Tibial nerve (tissue), 4 donors: Measurements from ENCODE around the gene LGI4. TPM values are rescaled to one million over a fixed set of nuclear protein-coding genes. Genes with fewer than 3 reads are reported as not detected.

Source experiments
- DNase-seq, 2 donors: peaks; one replicate each; pipeline ENCODE4 v3.0.0-alpha.2; 2019; ENCODE audit warnings: low spot score in 2 of 2
- H3K27ac ChIP-seq, 4 donors: fragments of 200-600 bp; sonication (generic) in 3 of 4; one replicate each; pipeline ENCODE4 v1.5.1; 2017 to 2019; ENCODE audit warnings: mild to moderate bottlenecking in 1 of 4
- H3K27me3 ChIP-seq, 2 donors: fragments of 200-600 bp; sonication (generic) in 1 of 2; one replicate each; pipeline versions ENCODE4 v1.5.1 to v1.6.0; 2017 to 2019
- H3K36me3 ChIP-seq, 3 donors: fragments of 200-600 bp; sonication (generic); one replicate each; pipeline ENCODE4 v1.5.1; 2018 to 2019
- H3K4me1 ChIP-seq, 4 donors: fragments of 200-600 bp; sonication (generic) in 3 of 4; one replicate each; pipeline ENCODE4 v1.5.1; 2017 to 2019
- H3K4me3 ChIP-seq, 4 donors: fragments of 200-600 bp; sonication (generic) in 3 of 4; one replicate each; pipeline ENCODE4 v1.5.1; 2017 to 2019; ENCODE audit warnings: mild to moderate bottlenecking in 1 of 4, moderate library complexity in 1 of 4
- H3K9me3 ChIP-seq, 4 donors: fragments of 200-600 bp; sonication (generic) in 3 of 4; one replicate each; pipeline ENCODE4 v1.5.1; 2017 to 2019
- EP300 ChIP-seq, 2 donors: sonication (generic); formaldehyde crosslinking; IDR thresholded peaks; one replicate each; pipeline ENCODE4 v1.6.1; 2017; ENCODE audit warnings: antibody characterized with exemption in 2 of 2, mild to moderate bottlenecking in 1 of 2
- POLR2A ChIP-seq, 2 donors: fragments of 450-650 bp; IDR thresholded peaks; one replicate each; pipeline ENCODE4 v1.6.1; 2017; ENCODE audit warnings: antibody characterized with exemption in 2 of 2, mild to moderate bottlenecking in 2 of 2, moderate library complexity in 2 of 2
- WGBS, 2 donors: methylation state at CpG; one replicate each; pipeline ENCODE4 v1.1.5; 2018; 5-methylcytosine and 5-hydroxymethylcytosine counted together
- total RNA-seq, 4 donors: library from RNA; depleted of rRNA; stranded (reverse); fragments of >200 nt; gene quantifications; one replicate each; pipeline ENCODE4 v1.1.0, GENCODE V29; 2016
- TF ChIP-seq, protein P1 (sequence below), 5 experiments: fragments of 200-600 bp in 3 of 5; fragments of 450-650 bp in 2 of 5; sonication (generic) in 3 of 5; IDR thresholded peaks; one replicate each; pipeline ENCODE4 v1.5.1; 2016 to 2019; ENCODE audit warnings: antibody characterized with exemption in 5 of 5, mild to moderate bottlenecking in 3 of 5, moderate library complexity in 2 of 5

LGI4 gene
- total RNA-seq, 4 donors from 2014 or later: 207 to 323 (median 302) TPM

DNA sequence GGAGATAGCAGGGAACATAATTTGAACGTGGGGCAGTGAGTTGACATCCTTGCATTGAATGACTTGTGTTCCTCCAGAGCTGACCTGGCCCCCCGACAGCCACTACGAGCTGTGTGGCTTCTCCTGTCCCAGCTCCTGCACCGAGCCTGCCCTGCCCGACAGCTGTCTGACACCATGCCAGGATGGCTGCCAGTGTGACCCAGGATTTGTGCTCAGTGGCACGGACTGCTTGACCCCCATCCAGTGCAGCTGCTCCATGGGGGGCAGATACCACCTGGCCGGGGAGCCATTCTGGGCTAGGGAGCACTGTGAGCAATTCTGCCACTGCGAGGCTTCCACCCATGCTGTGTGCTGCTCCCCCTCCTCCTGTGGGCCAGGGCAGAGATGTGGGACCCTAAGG, 48.4 kb downstream of the LGI4 start:
- Histone ChIP-seq H3K4me3 (no peak overlapping the region), H3K27ac (no peak overlapping the region), H3K36me3 (no peaks in the 10 kb centered on the region), H3K27me3 (peaks cover 0 to 8% of the 10 kb centered on the region in 2 donors), H3K9me3 (no peaks in the 10 kb centered on the region), H3K4me1 (peaks cover 0 to 21% (median 7%) of the 10 kb centered on the region in 4 donors)
- DNase-seq: no peak
- WGBS, 2 donors: 22 to 64% methylated on average over 1 to 6 of the region's 8 CpGs
- TF ChIP-seq, protein P1, sequence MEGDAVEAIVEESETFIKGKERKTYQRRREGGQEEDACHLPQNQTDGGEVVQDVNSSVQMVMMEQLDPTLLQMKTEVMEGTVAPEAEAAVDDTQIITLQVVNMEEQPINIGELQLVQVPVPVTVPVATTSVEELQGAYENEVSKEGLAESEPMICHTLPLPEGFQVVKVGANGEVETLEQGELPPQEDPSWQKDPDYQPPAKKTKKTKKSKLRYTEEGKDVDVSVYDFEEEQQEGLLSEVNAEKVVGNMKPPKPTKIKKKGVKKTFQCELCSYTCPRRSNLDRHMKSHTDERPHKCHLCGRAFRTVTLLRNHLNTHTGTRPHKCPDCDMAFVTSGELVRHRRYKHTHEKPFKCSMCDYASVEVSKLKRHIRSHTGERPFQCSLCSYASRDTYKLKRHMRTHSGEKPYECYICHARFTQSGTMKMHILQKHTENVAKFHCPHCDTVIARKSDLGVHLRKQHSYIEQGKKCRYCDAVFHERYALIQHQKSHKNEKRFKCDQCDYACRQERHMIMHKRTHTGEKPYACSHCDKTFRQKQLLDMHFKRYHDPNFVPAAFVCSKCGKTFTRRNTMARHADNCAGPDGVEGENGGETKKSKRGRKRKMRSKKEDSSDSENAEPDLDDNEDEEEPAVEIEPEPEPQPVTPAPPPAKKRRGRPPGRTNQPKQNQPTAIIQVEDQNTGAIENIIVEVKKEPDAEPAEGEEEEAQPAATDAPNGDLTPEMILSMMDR (IDR thresholded peaks at IDR 0.05): no peak
- TF ChIP-seq EP300 (IDR thresholded peaks at IDR 0.05): no peak
- TF ChIP-seq POLR2A (IDR thresholded peaks at IDR 0.05): no peak

DNA sequence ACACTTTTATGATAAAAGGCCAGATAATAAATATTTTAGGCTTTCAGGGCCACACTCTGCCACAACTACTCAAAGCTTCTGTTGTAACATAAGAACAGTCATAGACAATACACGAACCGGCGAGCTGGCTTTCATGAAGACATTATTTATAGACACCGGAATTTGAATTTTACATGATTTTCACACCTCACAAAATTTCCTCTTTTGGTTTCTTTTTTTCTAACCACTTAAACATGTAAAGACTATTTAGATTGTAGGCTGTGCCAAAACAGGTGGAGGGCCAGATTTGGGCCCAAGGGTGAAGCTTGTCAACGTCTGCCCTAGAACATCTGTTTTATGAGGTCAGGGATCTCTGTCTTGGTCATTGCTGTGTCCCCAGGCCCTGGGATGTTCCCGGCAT, 48.9 kb downstream of the LGI4 start:
- Histone ChIP-seq H3K9me3 (no peaks in the 10 kb centered on the region), H3K27ac (no peak overlapping the region), H3K27me3 (peaks cover 0 to 3% of the 10 kb centered on the region in 2 donors), H3K4me3 (no peak overlapping the region), H3K4me1 (peaks cover 0 to 16% (median 6%) of the 10 kb centered on the region in 4 donors), H3K36me3 (no peaks in the 10 kb centered on the region)
- WGBS, 2 donors: 52 to 65% methylated on average over 6 of the region's 6 CpGs
- no peak for DNase-seq
- TF ChIP-seq, protein P1 (IDR thresholded peaks at IDR 0.05): no peak
- TF ChIP-seq POLR2A (IDR thresholded peaks at IDR 0.05) (no peak), EP300 (IDR thresholded peaks at IDR 0.05) (no peak)

DNA sequence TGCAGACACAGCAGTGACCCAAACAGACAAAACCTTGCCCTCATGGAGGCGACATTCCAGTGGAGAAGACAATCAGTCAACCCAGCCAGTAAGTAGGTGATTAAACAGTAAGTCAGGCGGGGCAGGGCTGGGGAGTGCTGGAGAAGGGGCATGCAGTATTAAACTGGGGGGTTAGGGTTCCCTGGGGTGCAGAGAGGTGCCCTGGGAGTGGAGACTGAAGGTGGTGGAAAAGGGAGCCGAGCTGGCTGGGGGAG, 50.4 kb downstream of the LGI4 start:
- no peaks in the 10 kb centered on the region for H3K27me3 ChIP-seq
- H3K36me3 ChIP-seq: no peaks in the 10 kb centered on the region
- 82 to 89% methylated on average over 3 of the region's 3 CpGs for WGBS, 2 donors
- peaks cover 0 to 6% (median 0%) of the 10 kb centered on the region in 4 donors for H3K4me1 ChIP-seq
- peak overlapping the region in 1 of 4 donors; percentile 52 for H3K27ac ChIP-seq
- H3K9me3 ChIP-seq: no peaks in the 10 kb centered on the region
- no peak for DNase-seq
- TF ChIP-seq, protein P1 (IDR thresholded peaks at IDR 0.05): no peak
- TF ChIP-seq EP300 (IDR thresholded peaks at IDR 0.05) (no peak), POLR2A (IDR thresholded peaks at IDR 0.05) (no peak)
- H3K4me3 ChIP-seq: no peak overlapping the region

DNA sequence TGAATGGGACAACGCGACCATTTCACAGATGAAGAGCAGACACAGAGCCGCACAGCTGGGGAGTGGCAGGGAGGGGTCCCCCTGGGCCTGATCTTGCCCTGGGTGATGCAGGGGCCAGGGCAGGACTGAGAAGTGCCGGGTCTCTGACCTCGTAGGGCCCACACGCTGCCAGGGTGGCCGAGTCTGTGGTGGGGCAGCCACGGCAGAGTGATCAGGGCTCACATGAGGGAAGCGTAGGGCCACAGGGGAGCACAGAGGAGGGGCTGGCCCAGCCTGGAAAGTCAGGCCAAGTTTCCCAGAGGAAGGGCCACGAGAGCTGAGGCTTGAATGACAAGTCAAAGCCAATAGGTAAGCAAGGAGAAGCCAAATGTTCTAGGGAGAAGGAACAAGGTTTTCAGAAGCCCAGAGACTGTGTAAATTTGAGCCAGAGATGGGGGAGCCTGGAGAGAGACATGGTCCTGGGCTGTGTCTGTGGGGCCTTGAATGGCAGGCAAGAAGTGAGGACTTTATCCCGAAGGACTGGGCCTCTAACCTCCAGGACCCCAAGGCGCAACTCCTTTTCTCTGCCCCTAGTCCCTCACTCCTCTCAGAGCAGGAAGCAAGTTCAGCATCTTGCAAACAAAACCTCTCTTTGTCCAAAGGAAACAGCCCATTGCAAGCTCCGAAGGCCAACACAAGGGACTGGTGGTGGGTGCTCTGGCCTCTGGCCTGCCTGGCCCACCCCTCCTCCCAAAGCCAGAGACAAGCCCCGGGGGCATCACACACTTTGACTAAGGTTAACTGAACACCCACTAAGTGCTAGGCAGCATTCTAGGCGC, 51.0 kb downstream of the LGI4 start:
- Histone ChIP-seq H3K4me3 (no peak overlapping the region), H3K4me1 (peaks cover 0 to 6% (median 0%) of the 10 kb centered on the region in 4 donors), H3K36me3 (no peaks in the 10 kb centered on the region), H3K27me3 (no peaks in the 10 kb centered on the region), H3K9me3 (no peaks in the 10 kb centered on the region), H3K27ac (peak overlapping the region in 2 of 4 donors; percentile 20 to 52)
- no peak for TF ChIP-seq POLR2A (IDR thresholded peaks at IDR 0.05)
- no peak for TF ChIP-seq EP300 (IDR thresholded peaks at IDR 0.05)
- TF ChIP-seq, protein P1 (IDR thresholded peaks at IDR 0.05): no peak
- no peak for DNase-seq
- 58 to 62% methylated on average over 13 to 15 of the region's 15 CpGs for WGBS, 2 donors

DNA sequence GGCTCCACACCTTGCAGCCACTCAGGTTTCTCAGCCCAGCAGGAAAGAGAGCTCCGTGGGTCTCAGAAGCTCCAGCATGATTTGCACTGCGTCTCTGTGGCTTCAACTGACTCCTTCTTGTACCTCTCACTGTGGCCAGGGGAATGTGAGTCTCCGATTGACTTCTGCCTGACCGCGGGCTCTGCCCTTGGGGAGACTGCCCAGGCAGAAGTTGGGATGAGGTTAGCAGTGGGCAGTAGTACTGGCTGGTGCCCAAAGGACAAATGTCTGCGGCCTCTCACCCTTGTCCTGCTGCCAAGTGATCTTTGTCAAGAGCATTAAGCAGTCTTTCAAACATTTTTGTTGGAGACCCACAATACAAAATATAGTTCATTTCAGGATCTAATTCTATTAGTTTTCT, 53.7 kb downstream of the LGI4 start:
- Histone ChIP-seq H3K4me3 (no peak overlapping the region), H3K27me3 (no peaks in the 10 kb centered on the region), H3K4me1 (peaks cover 0 to 6% (median 0%) of the 10 kb centered on the region in 4 donors), H3K36me3 (no peaks in the 10 kb centered on the region), H3K9me3 (no peaks in the 10 kb centered on the region), H3K27ac (no peak overlapping the region)
- 50 to 61% methylated on average over 5 to 6 of the region's 6 CpGs for WGBS, 2 donors
- TF ChIP-seq, protein P1 (IDR thresholded peaks at IDR 0.05): no peak
- TF ChIP-seq POLR2A (IDR thresholded peaks at IDR 0.05) (no peak), EP300 (IDR thresholded peaks at IDR 0.05) (no peak)
- no peak for DNase-seq
